ENCODE measurements around the gene AGPAT3. TPM values are rescaled to one million over a fixed set of nuclear protein-coding genes. Genes with fewer than 3 reads are reported as not detected.

AGPAT3 gene
- total RNA-seq, 1 donor from 2014 or later = 7.8 TPM

DNA sequence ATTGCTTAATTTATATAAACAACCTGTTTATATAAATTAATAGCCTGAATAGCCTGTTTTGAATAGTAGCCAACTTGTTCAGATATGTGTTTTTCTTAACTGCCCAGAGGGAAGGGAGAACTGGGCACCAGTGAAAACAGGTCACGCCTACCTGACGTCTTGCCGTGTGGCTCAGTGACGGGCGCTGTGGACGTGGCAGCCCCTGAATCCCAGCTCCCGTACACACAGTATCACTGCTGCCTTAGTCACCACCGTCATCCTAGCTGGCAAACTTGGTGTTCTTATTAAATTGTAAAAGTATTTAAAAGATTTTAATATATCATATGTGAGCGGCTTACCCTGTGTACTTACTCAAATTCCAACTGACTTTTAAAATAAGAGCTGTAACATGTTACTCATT lies 111.6 kb downstream of the AGPAT3 start:
- Histone ChIP-seq H3K79me2 (ENCODE audit: low read depth) (no peaks in the 10 kb centered on the region), H2AFZ (replicated peaks) (no peak overlapping the region), H3F3A (ENCODE audit: low read depth) (peaks cover 7% of the 10 kb centered on the region), H3K36me3 (no peaks in the 10 kb centered on the region), H3K4me2 (no peak overlapping the region), H3K4me1 (no peaks in the 10 kb centered on the region), H3K4me3 (no peak overlapping the region), H3K27ac (no peak overlapping the region), H3K27me3 (no peaks in the 10 kb centered on the region), H3K9me3 (ENCODE audit: low read depth) (no peaks in the 10 kb centered on the region), H3K9ac (no peak overlapping the region), H4K20me1 (ENCODE audit: low read depth) (no peaks in the 10 kb centered on the region)
- Mint-ChIP-seq H3K4me1 (peaks cover 13% of the 10 kb centered on the region), H3K9me3 (no peaks in the 10 kb centered on the region), H3K4me3 (no peak overlapping the region), H3K27ac (no peak overlapping the region), H3K27me3 (ENCODE audit: insufficient read depth, low read depth) (peaks cover 14% of the 10 kb centered on the region), H3K36me3 (no peaks in the 10 kb centered on the region)
- no peak for DNase-seq (ENCODE audit: low spot score)
- TF ChIP-seq EZH2phosphoT487 (IDR thresholded peaks at IDR 0.05) = no peak
- TF ChIP-seq EZH2 (IDR thresholded peaks at IDR 0.05) = no peak
- TF ChIP-seq CTCF (IDR thresholded peaks at IDR 0.05) = no peak

- peaks cover 7% of the 10 kb centered on the region for H3F3A ChIP-seq (ENCODE audit: low read depth)
- H3K9ac ChIP-seq = no peak overlapping the region
- H3K4me1 Mint-ChIP-seq = peaks cover 13% of the 10 kb centered on the region
- no peaks in the 10 kb centered on the region for H3K9me3 Mint-ChIP-seq
- no peaks in the 10 kb centered on the region for H3K4me1 ChIP-seq
- H3K4me3 Mint-ChIP-seq = no peak overlapping the region
- H3K27me3 ChIP-seq = no peaks in the 10 kb centered on the region
- H3K27ac Mint-ChIP-seq = no peak overlapping the region
- DNase-seq (ENCODE audit: low spot score) = no peak
- H3K27ac ChIP-seq = no peak overlapping the region
- no peaks in the 10 kb centered on the region for H3K9me3 ChIP-seq (ENCODE audit: low read depth)
- no peaks in the 10 kb centered on the region for H4K20me1 ChIP-seq (ENCODE audit: low read depth)
- peaks cover 14% of the 10 kb centered on the region for H3K27me3 Mint-ChIP-seq (ENCODE audit: insufficient read depth, low read depth)
- no peaks in the 10 kb centered on the region for H3K79me2 ChIP-seq (ENCODE audit: low read depth)
- no peaks in the 10 kb centered on the region for H3K36me3 ChIP-seq
- TF ChIP-seq EZH2 (IDR thresholded peaks at IDR 0.05) (no peak), CTCF (IDR thresholded peaks at IDR 0.05) (no peak), EZH2phosphoT487 (IDR thresholded peaks at IDR 0.05) (no peak)
- no peak overlapping the region for H3K4me2 ChIP-seq
- no peak overlapping the region for H3K4me3 ChIP-seq
- H3K36me3 Mint-ChIP-seq = peaks cover 3% of the 10 kb centered on the region
- H2AFZ ChIP-seq (replicated peaks) = no peak overlapping the region
Observed at GRCh38 chr21:43978060-43978459, 113.0 kb downstream of the AGPAT3 start.

DNA sequence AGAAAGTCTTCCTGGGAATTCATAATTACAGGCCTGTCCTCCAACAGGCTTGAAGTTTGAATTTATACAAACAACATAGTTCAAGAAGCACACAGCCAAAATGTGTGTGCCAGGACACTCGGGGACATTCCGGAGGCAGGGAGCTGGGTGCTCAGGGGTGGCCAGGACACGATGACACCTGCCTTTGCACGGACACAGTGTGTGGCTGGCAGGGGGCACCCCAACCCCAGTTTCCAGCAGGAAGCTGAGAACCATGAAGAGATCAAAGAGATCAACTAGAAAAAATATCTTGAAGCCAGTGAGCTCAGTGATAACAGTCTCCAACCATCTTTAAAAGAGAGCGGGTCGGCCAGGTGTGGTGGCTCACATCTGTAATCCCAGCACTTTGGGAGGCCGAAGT lies 114.6 kb downstream of the AGPAT3 start:
- Histone ChIP-seq H3K9me3 (ENCODE audit: low read depth) (no peaks in the 10 kb centered on the region), H3K79me2 (ENCODE audit: low read depth) (no peaks in the 10 kb centered on the region), H3K27ac (no peak overlapping the region), H3K4me3 (no peak overlapping the region), H3K4me1 (no peaks in the 10 kb centered on the region), H4K20me1 (ENCODE audit: low read depth) (no peaks in the 10 kb centered on the region), H3K9ac (no peak overlapping the region), H3F3A (ENCODE audit: low read depth) (peaks cover 7% of the 10 kb centered on the region), H3K27me3 (no peaks in the 10 kb centered on the region), H3K36me3 (no peaks in the 10 kb centered on the region), H3K4me2 (no peak overlapping the region), H2AFZ (replicated peaks) (no peak overlapping the region)
- Mint-ChIP-seq H3K27ac (no peak overlapping the region), H3K4me3 (peak overlapping the region; percentile 21), H3K36me3 (peaks cover 3% of the 10 kb centered on the region), H3K4me1 (peaks cover 15% of the 10 kb centered on the region), H3K27me3 (ENCODE audit: insufficient read depth, low read depth) (peaks cover 9% of the 10 kb centered on the region), H3K9me3 (no peaks in the 10 kb centered on the region)
- DNase-seq (ENCODE audit: low spot score) = no peak
- TF ChIP-seq EZH2 (IDR thresholded peaks at IDR 0.05) (no peak), CTCF (IDR thresholded peaks at IDR 0.05) (no peak), EZH2phosphoT487 (IDR thresholded peaks at IDR 0.05) (no peak)
